Thyroid gland (tissue), 4 donors: ENCODE measurements around the gene PSMF1.

ENCODE experiments used
- POLR2A ChIP-seq, 2 donors: fragments of 450-650 bp; IDR thresholded peaks; one replicate each; pipeline ENCODE4 v1.6.1; 2017; ENCODE audit warnings: antibody characterized with exemption in 2 of 2, mild to moderate bottlenecking in 2 of 2, moderate library complexity in 1 of 2
- TF ChIP-seq, protein P1 (sequence below), 6 experiments: fragments of 200-600 bp in 3 of 6; fragments of 450-650 bp in 3 of 6; sonication (generic) in 3 of 6; IDR thresholded peaks; one replicate each; pipeline ENCODE4 v1.5.1; 2016 to 2019; ENCODE audit warnings: antibody characterized with exemption in 6 of 6, mild to moderate bottlenecking in 2 of 6, inconsistent platforms in 1 of 6, moderate library complexity in 1 of 6

DNA sequence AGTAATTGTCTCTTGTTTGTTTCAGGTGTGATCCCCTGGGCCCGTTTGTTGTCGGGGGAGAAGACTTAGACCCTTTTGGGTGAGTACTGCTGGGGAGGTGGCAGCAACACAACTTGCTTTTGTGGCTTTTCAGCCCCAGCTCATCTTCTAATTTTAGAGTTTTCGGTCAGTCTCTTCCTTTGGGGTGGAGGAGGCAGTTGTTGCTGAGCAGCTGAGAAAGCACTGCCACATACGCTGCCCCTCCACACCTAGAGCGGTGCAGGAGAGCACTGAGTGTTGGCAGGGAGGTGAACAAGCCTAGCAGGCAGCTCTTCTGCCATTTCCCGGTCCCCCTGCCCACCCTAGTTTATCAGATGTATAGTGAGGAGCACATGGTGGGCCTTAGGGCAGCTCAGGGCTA lies 44.7 kb downstream of the PSMF1 start:
- TF ChIP-seq, protein P1, sequence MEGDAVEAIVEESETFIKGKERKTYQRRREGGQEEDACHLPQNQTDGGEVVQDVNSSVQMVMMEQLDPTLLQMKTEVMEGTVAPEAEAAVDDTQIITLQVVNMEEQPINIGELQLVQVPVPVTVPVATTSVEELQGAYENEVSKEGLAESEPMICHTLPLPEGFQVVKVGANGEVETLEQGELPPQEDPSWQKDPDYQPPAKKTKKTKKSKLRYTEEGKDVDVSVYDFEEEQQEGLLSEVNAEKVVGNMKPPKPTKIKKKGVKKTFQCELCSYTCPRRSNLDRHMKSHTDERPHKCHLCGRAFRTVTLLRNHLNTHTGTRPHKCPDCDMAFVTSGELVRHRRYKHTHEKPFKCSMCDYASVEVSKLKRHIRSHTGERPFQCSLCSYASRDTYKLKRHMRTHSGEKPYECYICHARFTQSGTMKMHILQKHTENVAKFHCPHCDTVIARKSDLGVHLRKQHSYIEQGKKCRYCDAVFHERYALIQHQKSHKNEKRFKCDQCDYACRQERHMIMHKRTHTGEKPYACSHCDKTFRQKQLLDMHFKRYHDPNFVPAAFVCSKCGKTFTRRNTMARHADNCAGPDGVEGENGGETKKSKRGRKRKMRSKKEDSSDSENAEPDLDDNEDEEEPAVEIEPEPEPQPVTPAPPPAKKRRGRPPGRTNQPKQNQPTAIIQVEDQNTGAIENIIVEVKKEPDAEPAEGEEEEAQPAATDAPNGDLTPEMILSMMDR (IDR thresholded peaks at IDR 0.05), result no peak
- TF ChIP-seq POLR2A (IDR thresholded peaks at IDR 0.05), result no peak
